IMR-90 (cell line): Measurements from ENCODE around the gene ZNF362. TPM values are rescaled to one million over a fixed set of nuclear protein-coding genes. Genes with fewer than 3 reads are reported as not detected.

Experiments
- ATAC-seq: fragments of 200-7000 bp; cut with Tn5 transposase; 2 replicates; pipeline ENCODE4 v1.9.1; 2020; ENCODE audit warnings: low read depth, mild to moderate bottlenecking, moderate library complexity
- BruUV-seq: library from RNA; stranded (reverse); fragments of 400-500 nt; replicated peaks from 2 replicates; lab custom pipeline; 2021; lab: Mats Ljungman, UMichigan
- CTCF ChIA-PET: fragments of 300-600 bp; formaldehyde crosslinking; extraction: SDS; loops from one replicate; lab custom pipeline; 2021; ENCODE audit warnings: antibody characterized with exemption; lab: Yijun Ruan, JAX
- POLR2A ChIA-PET: fragments of 300-600 bp; sonication (Branson Sonifier 250); formaldehyde crosslinking; loops from one replicate; lab custom pipeline; 2022; ENCODE audit warnings: antibody characterized with exemption; ENCODE audit not compliant: unreplicated experiment; lab: Charles Lee
- DNase-seq: peaks from one replicate; pipeline ENCODE4 v3.0.0; 2013
- H2AFZ ChIP-seq: replicated peaks from 2 replicates; pipeline ENCODE3; 2013; ENCODE audit warnings: low read length, mild to moderate bottlenecking; ENCODE audit not compliant: poor library complexity
- H2AK5ac ChIP-seq: 2 replicates; pipeline ENCODE4 v1.6.1; 2013; ENCODE audit warnings: low read depth, low read length, inconsistent platforms
- H2AK9ac ChIP-seq: replicated peaks from 2 replicates; pipeline ENCODE3; 2013; ENCODE audit warnings: mild to moderate bottlenecking, low read depth, low read length, moderate library complexity; ENCODE audit not compliant: poor library complexity
- H2BK120ac ChIP-seq: 2 replicates; pipeline ENCODE4 v1.6.1; 2013; ENCODE audit warnings: low read depth, low read length, inconsistent platforms
- H2BK15ac ChIP-seq: 3 replicates; pipeline ENCODE4 v1.6.1; 2013; ENCODE audit warnings: low read depth, low read length, inconsistent platforms
- H2BK20ac ChIP-seq: 2 replicates; pipeline ENCODE4 v1.6.1; 2013; ENCODE audit warnings: low read depth, mild to moderate bottlenecking, inconsistent platforms, low read length, moderate library complexity
- H2BK5ac ChIP-seq: 2 replicates; pipeline ENCODE4 v1.6.1; 2013; ENCODE audit warnings: mild to moderate bottlenecking, low read depth, low read length, inconsistent platforms; ENCODE audit not compliant: poor library complexity, severe bottlenecking
- H3K14ac ChIP-seq: replicated peaks from 2 replicates; pipeline ENCODE4 v1.6.1; 2013; ENCODE audit warnings: low read depth, low read length, inconsistent platforms
- H3K18ac ChIP-seq: 2 replicates; pipeline ENCODE4 v1.6.1; 2013; ENCODE audit warnings: low read depth, low read length, control low read depth
- H3K23ac ChIP-seq: 2 replicates; pipeline ENCODE4 v1.6.1; 2013; ENCODE audit warnings: low read depth, low read length, inconsistent platforms
- H3K27ac ChIP-seq: 2 replicates; pipeline ENCODE4 v1.5.1; 2013; ENCODE audit warnings: mild to moderate bottlenecking, control low read depth, low read length; ENCODE audit not compliant: insufficient read depth
- H3K27me3 ChIP-seq: 2 replicates; pipeline ENCODE4 v1.6.1; 2013; ENCODE audit warnings: low read length; ENCODE audit not compliant: control insufficient read depth, insufficient read depth
- H3K36me3 ChIP-seq: 2 replicates; pipeline ENCODE4 v1.6.1; 2013; ENCODE audit warnings: low read length, mixed read lengths; ENCODE audit not compliant: control insufficient read depth, insufficient read depth
- H3K4ac ChIP-seq: 2 replicates; pipeline ENCODE4 v1.6.1; 2013; ENCODE audit warnings: low read depth, low read length, inconsistent platforms
- H3K4me1 ChIP-seq: 2 replicates; pipeline ENCODE4 v1.6.1; 2013; ENCODE audit warnings: low read length, mixed read lengths; ENCODE audit not compliant: control insufficient read depth, insufficient read depth
- H3K4me2 ChIP-seq: 2 replicates; pipeline ENCODE4 v1.6.1; 2013; ENCODE audit warnings: low read depth, mild to moderate bottlenecking, control low read depth, low read length, moderate library complexity
- H3K4me3 ChIP-seq: 2 replicates; pipeline ENCODE4 v1.5.1; 2013; ENCODE audit warnings: low read depth, mild to moderate bottlenecking, control low read depth, low read length, moderate library complexity; ENCODE audit not compliant: insufficient read depth
- H3K56ac ChIP-seq: 2 replicates; pipeline ENCODE4 v1.6.1; 2013; ENCODE audit warnings: low read length, inconsistent platforms; ENCODE audit not compliant: insufficient read depth; ENCODE audit errors: extremely low read depth
- H3K79me1 ChIP-seq, 2 experiments: 2 replicates each; pipeline ENCODE4 v1.6.1; 2013; ENCODE audit warnings: low read length in 2 of 2, inconsistent platforms in 1 of 2, low read depth in 1 of 2
- H3K9ac ChIP-seq: 2 replicates; pipeline ENCODE4 v1.6.1; 2013; ENCODE audit warnings: low read depth, low read length, control low read depth
- H3K9me1 ChIP-seq: 2 replicates; pipeline ENCODE4 v1.6.1; 2013; ENCODE audit warnings: low read length, inconsistent platforms; ENCODE audit not compliant: insufficient read depth
- H3K9me3 ChIP-seq: 2 replicates; pipeline ENCODE4 v1.6.1; 2013; ENCODE audit warnings: low read length; ENCODE audit not compliant: control insufficient read depth, insufficient read depth
- H4K20me1 ChIP-seq: 2 replicates; pipeline ENCODE4 v1.6.1; 2013; ENCODE audit warnings: low read length, inconsistent platforms; ENCODE audit not compliant: insufficient read depth
- H4K5ac ChIP-seq: 2 replicates; pipeline ENCODE4 v1.6.1; 2013; ENCODE audit warnings: mild to moderate bottlenecking, low read depth, low read length, control low read depth
- H4K8ac ChIP-seq, 2 experiments: 2 replicates each; pipeline ENCODE4 v1.6.1; 2013; ENCODE audit warnings: low read depth in 2 of 2, low read length in 2 of 2, control low read depth in 1 of 2, inconsistent platforms in 1 of 2
- H4K91ac ChIP-seq: 2 replicates; pipeline ENCODE4 v1.6.1; 2013; ENCODE audit warnings: low read depth, low read length, inconsistent platforms; ENCODE audit not compliant: insufficient read depth
- BHLHE40 ChIP-seq: fragments of 150-350 bp; IDR thresholded peaks from 2 replicates; pipeline ENCODE4 v1.6.1; 2016; ENCODE audit warnings: mild to moderate bottlenecking, low read depth, low read length
- CEBPB ChIP-seq: IDR thresholded peaks from 2 replicates; pipeline ENCODE4 v1.6.1; 2012; ENCODE audit warnings: low read depth, low read length, improper control_type of control experiment
- FOS ChIP-seq: fragments of 150-350 bp; IDR thresholded peaks from 2 replicates; pipeline ENCODE4 v1.6.1; 2016; ENCODE audit warnings: low read depth, low read length
- MXI1 ChIP-seq: IDR thresholded peaks from 2 replicates; pipeline ENCODE4 v1.6.1; 2012; ENCODE audit warnings: low read depth, mild to moderate bottlenecking, low read length, moderate library complexity, borderline replicate concordance
- NFE2L2 ChIP-seq: fragments of 150-350 bp; IDR thresholded peaks from 2 replicates; pipeline ENCODE4 v1.6.1; 2016; ENCODE audit warnings: low read depth, mild to moderate bottlenecking, low read length
- POLR2A ChIP-seq: IDR thresholded peaks from 2 replicates; pipeline ENCODE4 v1.6.1; 2012; ENCODE audit warnings: mild to moderate bottlenecking, low read depth, low read length
- RAD21 ChIP-seq: IDR thresholded peaks from 2 replicates; pipeline ENCODE4 v1.6.1; 2012; ENCODE audit warnings: low read length, improper control_type of control experiment
- SMC3 ChIP-seq: fragments of 150-350 bp; IDR thresholded peaks from 2 replicates; pipeline ENCODE4 v1.6.1; 2016; ENCODE audit warnings: low read depth, mild to moderate bottlenecking, antibody characterized with exemption, low read length, moderate library complexity
- WGBS, 2 experiments: methylation state at CpG; one replicate each; pipeline versions ENCODE4 v1.1.5 to v1.1.7; 2013; ENCODE audit warnings: missing lambda C conversion rate in 2 of 2; ENCODE audit not compliant: insufficient read length in 1 of 2; ENCODE audit errors: extremely low coverage in 2 of 2; 5-methylcytosine and 5-hydroxymethylcytosine counted together
- dilution Hi-C: fragments of 300-500 bp; cut with HindIII; formaldehyde crosslinking; loops from one replicate; pipeline ENCODE4 v1.14.3; 2018; ENCODE audit warnings: low sequenced_read_pairs; ENCODE audit not compliant: unreplicated experiment
- in situ Hi-C: fragments of 300-500 bp; cut with MboI; formaldehyde crosslinking; loops from 3 replicates; pipeline ENCODE4 v1.14.3; 2019; ENCODE audit warnings: low sequenced_read_pairs, inconsistent platforms, mixed read lengths
- intact Hi-C: fragments of 100-400 bp; cut with micrococcal nuclease; formaldehyde crosslinking; loops from 2 replicates; pipeline ENCODE4 v1.10.0; 2022
- polyA plus RNA-seq, 3 experiments: library from polyadenylated mRNA; depleted of rRNA; stranded (reverse); fragments of >200 nt; gene quantifications; 2 replicates each; pipeline ENCODE4 v1.2.3, GENCODE V29; 2012; ENCODE audit warnings: low replicate concordance in 1 of 3
- total RNA-seq: library from RNA; depleted of rRNA; stranded (reverse); fragments of >200 nt; gene quantifications from 2 replicates; pipeline ENCODE4 v1.2.3, GENCODE V29; 2012
- TF ChIP-seq, protein P1 (sequence below): conservative IDR thresholded peaks from 2 replicates; pipeline ENCODE4 v1.5.1; 2012; ENCODE audit warnings: mild to moderate bottlenecking, low read depth, low read length, improper control_type of control experiment

The ZNF362 gene
- total and polyA plus RNA-seq, 2 of the 4 experiments (the other 2 are of a cell fraction): 5.7 to 12.9 TPM

DNA sequence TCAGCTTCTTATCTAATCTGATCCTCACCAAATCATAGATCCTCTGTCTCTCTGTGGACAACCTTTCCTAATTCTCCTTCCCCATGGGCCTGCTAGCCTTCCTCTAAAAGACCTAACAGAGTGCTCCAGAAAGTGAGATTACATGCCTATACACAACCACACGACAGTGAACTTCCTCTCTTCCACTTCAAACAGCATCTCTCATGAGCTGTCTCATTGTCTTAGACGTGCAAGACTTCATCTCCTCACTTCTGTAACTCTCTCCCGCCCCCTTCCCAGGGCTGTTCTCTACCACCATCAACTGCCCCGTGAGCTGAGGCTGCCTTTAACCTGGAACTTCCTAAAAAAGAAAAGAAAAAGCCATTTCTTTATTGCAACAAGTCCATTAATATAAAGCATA is 78.7 kb downstream of the ZNF362 start:
- H3K27ac ChIP-seq: peak overlapping the region; percentile 44; the same call in 1 of the 2 replicates
- no peak overlapping the region for H3K56ac ChIP-seq
- H3K14ac ChIP-seq: no peak overlapping the region
- peaks cover 98% of the 10 kb centered on the region for H4K20me1 ChIP-seq
- no peak for DNase-seq
- WGBS, 2 experiments: 17% methylated on average over 2 of the region's 4 CpGs; no CpG with 5 or more reads in 1 of the 2 experiments
- no peak overlapping the region for H2AFZ ChIP-seq
- ATAC-seq: no peak
- no peak overlapping the region for H2BK120ac ChIP-seq
- BruUV-seq: no TSS peak
- no peak overlapping the region for H2AK9ac ChIP-seq
- H3K4me2 ChIP-seq: no peak overlapping the region
- H4K91ac ChIP-seq: no peak overlapping the region
- no peak overlapping the region for H4K5ac ChIP-seq
- H2AK5ac ChIP-seq: no peak overlapping the region
- TF ChIP-seq CEBPB (no peak), POLR2A (no peak), RAD21 (no peak), BHLHE40 (no peak), FOS (no peak), MXI1 (no peak), NFE2L2 (no peak), SMC3 (no peak)
- TF ChIP-seq, protein P1, sequence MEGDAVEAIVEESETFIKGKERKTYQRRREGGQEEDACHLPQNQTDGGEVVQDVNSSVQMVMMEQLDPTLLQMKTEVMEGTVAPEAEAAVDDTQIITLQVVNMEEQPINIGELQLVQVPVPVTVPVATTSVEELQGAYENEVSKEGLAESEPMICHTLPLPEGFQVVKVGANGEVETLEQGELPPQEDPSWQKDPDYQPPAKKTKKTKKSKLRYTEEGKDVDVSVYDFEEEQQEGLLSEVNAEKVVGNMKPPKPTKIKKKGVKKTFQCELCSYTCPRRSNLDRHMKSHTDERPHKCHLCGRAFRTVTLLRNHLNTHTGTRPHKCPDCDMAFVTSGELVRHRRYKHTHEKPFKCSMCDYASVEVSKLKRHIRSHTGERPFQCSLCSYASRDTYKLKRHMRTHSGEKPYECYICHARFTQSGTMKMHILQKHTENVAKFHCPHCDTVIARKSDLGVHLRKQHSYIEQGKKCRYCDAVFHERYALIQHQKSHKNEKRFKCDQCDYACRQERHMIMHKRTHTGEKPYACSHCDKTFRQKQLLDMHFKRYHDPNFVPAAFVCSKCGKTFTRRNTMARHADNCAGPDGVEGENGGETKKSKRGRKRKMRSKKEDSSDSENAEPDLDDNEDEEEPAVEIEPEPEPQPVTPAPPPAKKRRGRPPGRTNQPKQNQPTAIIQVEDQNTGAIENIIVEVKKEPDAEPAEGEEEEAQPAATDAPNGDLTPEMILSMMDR: no peak
- no peak overlapping the region for H3K18ac ChIP-seq
- no peak overlapping the region for H4K8ac ChIP-seq
- no peak overlapping the region for H2BK20ac ChIP-seq
- no peak overlapping the region for H2BK15ac ChIP-seq
- H3K4ac ChIP-seq: no peak overlapping the region
- H3K4me1 ChIP-seq: peaks cover 45% of the 10 kb centered on the region
- ChIA-PET POLR2A (no interaction called here), CTCF (no interaction called here)
- no peak overlapping the region for H3K9ac ChIP-seq
- peaks cover 17 to 82% of the 10 kb centered on the region in 2 experiments for H3K79me1 ChIP-seq
- 0 out of 2 replicates have a peak overlapping the region, but pooled peaks have one; percentile 9 for H3K23ac ChIP-seq
- no peaks in the 10 kb centered on the region for H3K27me3 ChIP-seq
- dilution Hi-C loops (no loop called here), in situ Hi-C loops (no loop called here), intact Hi-C loops (no loop called here)
- peaks cover 48% of the 10 kb centered on the region for H3K36me3 ChIP-seq
- H2BK5ac ChIP-seq: peak overlapping the region; percentile 21
- H3K4me3 ChIP-seq: no peak overlapping the region
- peaks cover 43% of the 10 kb centered on the region for H3K9me1 ChIP-seq
- H3K9me3 ChIP-seq: no peaks in the 10 kb centered on the region
